Fibroblast of skin of back (primary cell): ENCODE measurements around the gene WDR77.

ENCODE experiments used
- DNase-seq: peaks from one replicate; pipeline ENCODE4 v3.0.0-alpha.2; 2013

WDR77 gene

GRCh38 chr1:111468717-111469100 lies 19.7 kb upstream of the WDR77 start:
- no peak for DNase-seq

- DNase-seq, result no peak
These were observed 19.0 kb upstream of the WDR77 start for GRCh38 chr1:111467865-111468716.

GRCh38 chr1:111466480-111466879 lies 17.4 kb upstream of the WDR77 start:
- no peak for DNase-seq

GRCh38 chr1:111465754-111466153 lies 16.7 kb upstream of the WDR77 start:
- no peak for DNase-seq

GRCh38 chr1:111463029-111463683 lies 14.1 kb upstream of the WDR77 start:
- DNase-seq, result peak; percentile 53

GRCh38 chr1:111462370-111463028 lies 13.4 kb upstream of the WDR77 start:
- no peak for DNase-seq

GRCh38 chr1:111461765-111462164 lies 12.7 kb upstream of the WDR77 start:
- DNase-seq, result no peak

GRCh38 chr1:111455642-111456031 lies 6.6 kb upstream of the WDR77 start:
- DNase-seq, result no peak

GRCh38 chr1:111454859-111455641 lies 6.0 kb upstream of the WDR77 start:
- DNase-seq, result no peak

GRCh38 chr1:111453706-111454105 lies 4.7 kb upstream of the WDR77 start:
- no peak for DNase-seq

GRCh38 chr1:111452581-111452980 lies 3.5 kb upstream of the WDR77 start:
- DNase-seq, result no peak

GRCh38 chr1:111450185-111450584 lies 1.1 kb upstream of the WDR77 start:
- no peak for DNase-seq

- DNase-seq, result no peak
These were observed 604 bp upstream of the WDR77 start for GRCh38 chr1:111449703-111450017.

GRCh38 chr1:111448482-111448917 lies 556 bp downstream of the WDR77 start:
- DNase-seq, result no peak

- no peak for DNase-seq
These were observed 1.8 kb downstream of the WDR77 start for GRCh38 chr1:111446967-111447892.

GRCh38 chr1:111446546-111446945 lies 2.5 kb downstream of the WDR77 start:
- no peak for DNase-seq

- DNase-seq, result no peak
These were observed 5.0 kb downstream of the WDR77 start for GRCh38 chr1:111444031-111444430.

- DNase-seq, result no peak
These were observed 6.6 kb downstream of the WDR77 start for GRCh38 chr1:111442457-111442856.

GRCh38 chr1:111441573-111442192 lies 7.4 kb downstream of the WDR77 start:
- peak; percentile 11 for DNase-seq

- no peak for DNase-seq
These were observed 9.3 kb downstream of the WDR77 start for GRCh38 chr1:111439461-111440351.
